NK-92 (cell line): ENCODE measurements around the gene TAOK2.

Experiments used
- DNase-seq: peaks from one replicate; lab custom pipeline; 2025; ENCODE audit not compliant: unreplicated experiment; lab: John Stamatoyannopoulos, UW

Gene TAOK2

DNA sequence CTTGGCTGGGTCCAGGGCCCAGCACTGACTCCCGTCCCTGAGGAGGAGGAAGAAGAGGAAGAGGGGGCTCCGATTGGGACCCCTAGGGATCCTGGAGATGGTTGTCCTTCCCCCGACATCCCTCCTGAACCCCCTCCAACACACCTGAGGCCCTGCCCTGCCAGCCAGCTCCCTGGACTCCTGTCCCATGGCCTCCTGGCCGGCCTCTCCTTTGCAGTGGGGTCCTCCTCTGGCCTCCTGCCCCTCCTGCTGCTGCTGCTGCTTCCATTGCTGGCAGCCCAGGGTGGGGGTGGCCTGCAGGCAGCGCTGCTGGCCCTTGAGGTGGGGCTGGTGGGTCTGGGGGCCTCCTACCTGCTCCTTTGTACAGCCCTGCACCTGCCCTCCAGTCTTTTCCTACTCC is 13.3 kb downstream of the TAOK2 start:
- DNase-seq, result no peak

DNA sequence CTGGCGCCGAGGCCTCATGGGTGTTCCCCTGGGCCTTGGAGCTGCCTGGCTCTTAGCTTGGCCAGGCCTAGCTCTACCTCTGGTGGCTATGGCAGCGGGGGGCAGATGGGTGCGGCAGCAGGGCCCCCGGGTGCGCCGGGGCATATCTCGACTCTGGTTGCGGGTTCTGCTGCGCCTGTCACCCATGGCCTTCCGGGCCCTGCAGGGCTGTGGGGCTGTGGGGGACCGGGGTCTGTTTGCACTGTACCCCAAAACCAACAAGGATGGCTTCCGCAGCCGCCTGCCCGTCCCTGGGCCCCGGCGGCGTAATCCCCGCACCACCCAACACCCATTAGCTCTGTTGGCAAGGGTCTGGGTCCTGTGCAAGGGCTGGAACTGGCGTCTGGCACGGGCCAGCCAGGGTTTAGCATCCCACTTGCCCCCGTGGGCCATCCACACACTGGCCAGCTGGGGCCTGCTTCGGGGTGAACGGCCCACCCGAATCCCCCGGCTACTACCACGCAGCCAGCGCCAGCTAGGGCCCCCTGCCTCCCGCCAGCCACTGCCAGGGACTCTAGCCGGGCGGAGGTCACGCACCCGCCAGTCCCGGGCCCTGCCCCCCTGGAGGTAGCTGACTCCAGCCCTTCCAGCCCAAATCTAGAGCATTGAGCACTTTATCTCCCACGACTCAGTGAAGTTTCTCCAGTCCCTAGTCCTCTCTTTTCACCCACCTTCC is 13.9 kb downstream of the TAOK2 start:
- DNase-seq, result no peak

DNA sequence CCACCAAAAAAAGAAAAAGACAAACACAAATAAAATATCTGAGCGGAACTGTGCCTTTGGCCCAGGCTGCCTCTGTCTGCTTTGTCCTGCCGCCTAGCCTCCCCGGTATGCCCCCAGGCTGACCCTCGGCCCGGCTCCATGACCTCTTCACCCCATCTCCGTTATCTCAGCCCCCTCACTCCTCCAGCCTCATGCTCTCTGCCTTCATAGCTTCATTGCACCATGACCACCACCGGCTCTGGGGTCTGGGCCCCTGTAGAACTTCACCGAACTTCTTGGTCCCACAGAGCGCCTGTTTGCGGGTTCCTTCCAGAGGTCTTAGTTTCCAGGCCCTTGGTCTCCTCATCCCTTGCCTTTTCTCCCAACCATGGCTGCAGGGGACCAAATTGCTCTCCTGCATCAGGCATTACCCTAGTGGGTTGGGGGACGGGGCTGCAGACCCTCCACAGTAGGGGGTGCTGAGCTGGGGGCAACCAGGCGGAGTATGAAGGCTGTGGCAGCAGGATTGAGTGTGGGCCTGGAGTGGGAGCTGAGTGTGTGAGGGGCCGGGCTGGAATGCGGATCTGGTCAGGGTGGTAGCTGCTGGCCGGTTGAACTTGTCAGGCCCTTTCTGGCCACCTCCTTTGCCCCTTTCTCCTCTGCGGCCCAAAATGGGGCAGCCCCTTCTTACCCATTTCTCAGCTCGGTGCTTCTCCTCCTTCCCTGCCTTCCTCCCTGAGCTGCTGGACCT is 14.8 kb downstream of the TAOK2 start:
- DNase-seq, result no peak

DNA sequence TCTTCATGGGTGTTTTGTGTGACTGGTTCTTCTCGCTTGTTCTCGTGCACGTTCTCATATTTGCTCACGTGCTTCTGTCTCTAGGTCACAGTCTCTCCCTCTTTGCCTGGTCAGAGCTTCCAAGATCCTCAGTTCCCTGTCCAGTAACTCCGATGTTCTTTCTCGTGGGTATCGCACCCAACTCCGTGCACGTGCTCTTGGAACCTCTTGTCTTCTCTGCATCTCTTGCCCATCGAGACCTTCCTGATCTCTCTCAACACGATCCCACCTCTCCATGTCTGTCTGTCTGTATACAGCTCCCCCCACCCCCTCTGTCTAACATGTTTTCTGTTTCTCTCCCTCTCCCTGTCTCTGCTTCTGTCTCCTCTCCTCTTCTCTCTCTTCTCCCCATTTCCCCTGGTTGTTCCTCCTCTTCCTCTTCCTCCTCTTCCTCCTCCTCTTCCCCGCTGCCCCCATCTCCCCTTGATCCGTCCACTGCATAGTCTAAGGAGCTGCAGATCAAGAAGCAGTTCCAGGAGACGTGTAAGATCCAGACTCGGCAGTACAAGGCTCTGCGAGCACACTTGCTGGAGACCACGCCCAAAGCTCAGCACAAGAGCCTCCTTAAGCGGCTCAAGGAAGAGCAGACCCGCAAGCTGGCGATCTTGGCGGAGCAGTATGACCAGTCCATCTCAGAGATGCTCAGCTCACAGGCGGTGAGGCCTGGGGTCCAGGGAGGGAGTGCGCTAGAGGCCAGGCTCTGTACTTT is 15.6 kb downstream of the TAOK2 start:
- DNase-seq, result no peak

DNA sequence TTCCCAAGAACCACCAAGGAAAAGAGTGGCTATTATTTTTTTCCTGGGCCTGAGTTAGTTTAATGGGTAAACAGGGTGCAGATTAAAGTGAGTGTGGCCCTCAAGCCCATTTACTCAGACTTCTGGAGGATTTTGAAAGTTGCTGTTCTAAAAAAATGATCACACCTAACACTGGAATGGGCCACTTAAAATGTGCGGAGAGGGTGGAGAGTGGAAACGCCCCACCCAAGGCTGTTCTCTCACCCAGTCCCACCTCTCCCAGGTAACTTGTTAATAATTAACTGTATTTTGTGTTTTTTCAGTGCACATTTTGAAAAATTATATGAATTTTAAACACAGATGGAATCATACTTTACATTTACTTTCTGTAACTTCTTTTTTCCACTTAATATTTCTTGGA is 16.4 kb downstream of the TAOK2 start:
- no peak for DNase-seq

DNA sequence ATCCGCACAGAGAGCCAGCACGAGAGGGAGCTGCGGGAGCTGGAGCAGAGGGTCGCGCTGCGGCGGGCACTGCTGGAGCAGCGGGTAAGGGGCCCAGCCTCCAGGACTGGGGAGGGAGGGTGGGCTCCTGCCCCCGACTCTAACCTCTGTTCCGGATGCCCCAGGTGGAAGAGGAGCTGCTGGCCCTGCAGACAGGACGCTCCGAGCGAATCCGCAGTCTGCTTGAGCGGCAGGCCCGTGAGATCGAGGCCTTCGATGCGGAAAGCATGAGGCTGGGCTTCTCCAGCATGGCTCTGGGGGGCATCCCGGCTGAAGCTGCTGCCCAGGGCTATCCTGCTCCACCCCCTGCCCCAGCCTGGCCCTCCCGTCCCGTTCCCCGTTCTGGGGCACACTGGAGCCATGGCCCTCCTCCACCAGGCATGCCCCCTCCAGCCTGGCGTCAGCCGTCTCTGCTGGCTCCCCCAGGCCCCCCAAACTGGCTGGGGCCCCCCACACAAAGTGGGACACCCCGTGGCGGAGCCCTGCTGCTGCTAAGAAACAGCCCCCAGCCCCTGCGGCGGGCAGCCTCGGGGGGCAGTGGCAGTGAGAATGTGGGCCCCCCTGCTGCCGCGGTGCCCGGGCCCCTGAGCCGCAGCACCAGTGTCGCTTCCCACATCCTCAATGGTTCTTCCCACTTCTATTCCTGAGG is 17.4 kb downstream of the TAOK2 start:
- DNase-seq, result no peak

DNA sequence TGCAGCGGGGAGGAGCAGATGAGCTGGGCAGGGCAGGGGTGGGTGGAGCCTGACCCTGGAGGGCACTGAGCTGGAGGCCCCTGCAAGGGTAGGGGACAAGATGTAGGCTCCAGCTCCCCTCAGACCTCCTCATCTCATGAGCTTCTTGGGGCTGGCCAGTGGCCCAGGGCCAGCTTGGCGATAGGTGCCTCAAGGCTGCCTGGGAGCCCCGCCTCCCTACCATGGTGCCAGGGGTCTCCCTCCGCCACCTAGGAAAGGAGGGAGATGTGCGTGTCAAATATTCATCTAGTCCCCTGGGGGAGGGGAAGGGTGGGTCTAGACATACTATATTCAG is 17.9 kb downstream of the TAOK2 start:
- DNase-seq, result no peak

DNA sequence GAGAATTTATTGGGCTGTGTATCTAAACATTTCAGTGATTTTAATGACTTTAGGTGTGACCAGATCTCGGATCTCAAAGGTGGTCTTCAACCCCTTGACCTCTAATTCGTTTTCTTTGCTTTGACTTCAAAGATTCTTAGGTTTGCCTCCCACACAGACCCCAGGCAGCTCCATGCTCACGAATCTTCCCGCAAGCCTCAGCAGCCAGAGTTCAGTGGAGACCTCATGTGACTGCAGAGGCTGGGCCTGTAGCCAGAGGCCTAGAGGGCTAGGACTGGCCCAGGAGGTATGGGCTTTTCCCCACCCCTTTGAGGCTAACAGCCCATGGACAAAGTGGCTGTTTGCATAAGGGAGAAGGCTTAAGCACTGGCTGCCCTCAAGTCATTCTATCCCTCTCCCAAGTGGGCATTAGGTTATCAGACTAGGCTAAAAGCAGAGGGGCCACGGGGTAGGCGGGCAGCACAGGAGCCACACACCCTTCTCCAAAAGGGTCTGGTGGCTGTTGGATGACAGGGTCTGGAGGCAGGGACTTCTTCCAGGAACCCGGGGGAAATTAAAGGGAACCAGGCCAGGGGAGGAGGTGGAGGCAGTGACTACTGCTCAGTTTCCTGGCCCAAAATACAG is 18.8 kb downstream of the TAOK2 start:
- DNase-seq, result no peak

DNA sequence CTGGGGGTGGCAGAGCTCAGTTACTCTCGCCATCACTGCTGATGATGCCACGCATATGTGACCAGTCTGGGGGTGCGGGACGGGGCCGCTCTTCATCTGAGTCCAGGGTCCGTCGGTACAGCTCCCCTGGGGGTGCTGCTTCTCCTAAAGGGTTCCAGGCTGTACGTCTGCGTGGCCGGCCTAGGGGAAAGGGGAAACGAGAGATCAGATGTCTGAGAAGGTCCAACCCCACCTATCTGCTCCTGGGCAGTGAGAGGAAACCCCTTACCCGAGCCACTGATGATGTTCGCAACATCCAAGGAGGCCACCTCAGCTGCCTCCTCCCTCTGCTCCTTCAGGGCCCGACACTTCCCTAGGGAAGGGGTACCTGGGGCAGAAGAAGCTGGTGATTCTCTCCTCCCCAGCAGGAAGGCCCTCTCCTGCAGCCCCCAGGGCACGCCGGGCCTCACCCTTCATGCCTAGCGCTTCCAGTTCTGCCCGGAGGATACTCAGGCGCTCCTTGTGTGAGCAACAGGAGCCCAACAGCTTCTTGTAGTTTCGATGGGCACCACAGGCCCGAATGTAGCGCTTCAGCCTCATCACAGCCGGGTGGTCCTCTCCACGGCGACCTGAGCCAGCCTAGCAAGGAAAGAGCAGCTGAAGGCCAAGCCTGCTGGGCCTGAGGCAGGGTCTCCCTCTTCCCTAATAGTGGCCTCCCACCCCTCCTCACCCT is 19.7 kb downstream of the TAOK2 start:
- no peak for DNase-seq

DNA sequence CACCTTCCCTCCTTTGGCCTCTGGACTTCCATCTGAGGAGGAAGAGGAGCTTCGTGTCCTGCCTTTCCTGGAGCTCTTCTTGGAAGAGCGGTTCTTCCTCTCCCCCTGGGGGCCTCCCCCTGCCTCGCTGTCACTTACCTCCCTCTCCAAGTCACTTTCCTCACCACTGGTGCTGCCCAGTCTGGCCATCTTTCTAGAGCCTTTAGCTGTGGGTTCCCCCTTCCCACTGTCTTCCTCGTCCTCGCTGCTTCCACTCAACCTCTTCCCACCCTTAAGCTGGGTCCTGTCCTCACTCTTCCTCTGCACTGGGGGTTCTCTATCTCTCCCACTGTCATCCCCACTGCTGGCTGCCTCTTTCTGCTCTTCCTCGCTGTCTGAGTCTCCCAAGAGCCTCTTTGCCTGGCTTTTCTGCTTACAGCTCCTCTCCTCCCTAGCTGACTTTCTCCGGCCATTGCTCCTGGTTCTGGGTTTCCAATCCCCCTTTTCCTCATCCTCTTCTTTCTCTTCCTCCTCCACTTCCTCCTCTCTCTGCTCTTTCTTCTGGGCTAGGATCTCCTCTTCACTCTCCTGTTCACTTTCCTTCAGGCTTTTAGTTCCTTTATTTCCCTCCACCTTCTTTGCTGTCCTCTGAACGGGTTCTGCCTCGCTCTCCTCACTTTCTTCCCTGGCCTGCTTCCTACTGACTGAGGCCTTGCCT is 20.4 kb downstream of the TAOK2 start:
- DNase-seq, result no peak

DNA sequence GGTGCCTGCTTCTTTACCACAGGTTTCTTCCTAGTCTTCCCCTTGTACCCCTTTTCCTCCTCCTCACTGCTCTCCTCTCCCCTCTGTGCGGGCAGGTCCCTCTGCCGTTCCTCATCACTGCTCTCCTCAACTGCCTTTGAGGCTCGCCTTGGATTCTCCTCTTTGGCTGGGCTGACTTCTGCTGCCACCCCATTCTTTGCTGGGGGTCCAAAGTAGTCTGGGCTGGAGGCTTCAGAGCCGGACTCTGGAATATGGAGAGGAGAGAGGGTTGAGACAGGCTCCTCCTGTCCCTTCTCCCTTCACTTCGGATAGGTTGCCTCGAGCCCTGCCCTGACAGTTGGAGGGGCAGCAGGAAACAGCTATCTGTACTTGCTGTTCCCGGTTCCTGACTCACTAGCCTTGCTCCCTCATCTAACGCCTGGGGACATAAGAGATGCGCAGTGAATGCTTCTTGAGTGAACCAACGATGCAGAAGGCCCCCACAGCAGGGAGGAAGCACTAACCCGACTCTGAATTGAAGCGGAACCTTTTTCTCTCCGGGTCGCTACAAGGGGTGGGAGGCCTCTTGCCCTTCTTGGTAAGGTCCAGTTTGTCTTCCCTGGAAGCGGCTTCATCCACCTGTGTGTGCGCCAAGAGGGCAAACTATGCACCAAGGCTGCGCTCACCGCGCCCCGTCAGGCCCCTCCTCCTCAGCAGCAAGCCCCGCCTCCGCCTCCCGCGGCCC is 21.1 kb downstream of the TAOK2 start:
- no peak for DNase-seq

DNA sequence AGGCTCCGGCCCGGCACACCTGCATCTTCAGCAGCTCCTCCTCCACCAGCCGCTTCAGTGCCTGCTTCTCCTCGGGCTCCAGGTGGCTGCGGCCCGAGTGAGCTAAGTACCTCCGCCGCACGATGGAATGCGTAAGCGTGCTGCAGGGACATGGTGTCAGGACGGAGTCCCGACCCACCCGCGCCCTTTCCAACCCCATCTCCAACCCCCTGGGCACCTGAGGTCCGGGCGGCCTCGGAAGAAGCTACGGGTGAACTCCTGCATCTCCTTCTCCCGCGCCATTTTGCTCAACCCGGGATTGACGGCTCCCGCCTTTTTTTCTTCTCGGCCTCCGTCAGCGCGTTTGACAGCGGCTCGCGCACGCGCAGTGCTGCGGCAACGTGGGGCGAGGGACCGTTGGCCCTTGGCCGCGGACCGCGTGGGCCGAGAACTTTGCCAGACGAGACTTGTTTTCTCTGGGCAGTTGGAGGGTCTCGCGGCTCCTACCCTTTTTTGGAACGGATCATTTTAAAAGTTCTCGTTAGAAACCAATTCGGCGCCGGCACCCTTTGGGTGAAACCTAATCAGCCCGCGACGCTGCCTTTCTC is 21.7 kb downstream of the TAOK2 start, which contains the start of gene HIRIP3:
Gene HIRIP3, minus strand, starts transcription at position 294 of the 587 bp plus-strand sequence. Its CDS starts 12 bp downstream, at position 282.
- no peak for DNase-seq

DNA sequence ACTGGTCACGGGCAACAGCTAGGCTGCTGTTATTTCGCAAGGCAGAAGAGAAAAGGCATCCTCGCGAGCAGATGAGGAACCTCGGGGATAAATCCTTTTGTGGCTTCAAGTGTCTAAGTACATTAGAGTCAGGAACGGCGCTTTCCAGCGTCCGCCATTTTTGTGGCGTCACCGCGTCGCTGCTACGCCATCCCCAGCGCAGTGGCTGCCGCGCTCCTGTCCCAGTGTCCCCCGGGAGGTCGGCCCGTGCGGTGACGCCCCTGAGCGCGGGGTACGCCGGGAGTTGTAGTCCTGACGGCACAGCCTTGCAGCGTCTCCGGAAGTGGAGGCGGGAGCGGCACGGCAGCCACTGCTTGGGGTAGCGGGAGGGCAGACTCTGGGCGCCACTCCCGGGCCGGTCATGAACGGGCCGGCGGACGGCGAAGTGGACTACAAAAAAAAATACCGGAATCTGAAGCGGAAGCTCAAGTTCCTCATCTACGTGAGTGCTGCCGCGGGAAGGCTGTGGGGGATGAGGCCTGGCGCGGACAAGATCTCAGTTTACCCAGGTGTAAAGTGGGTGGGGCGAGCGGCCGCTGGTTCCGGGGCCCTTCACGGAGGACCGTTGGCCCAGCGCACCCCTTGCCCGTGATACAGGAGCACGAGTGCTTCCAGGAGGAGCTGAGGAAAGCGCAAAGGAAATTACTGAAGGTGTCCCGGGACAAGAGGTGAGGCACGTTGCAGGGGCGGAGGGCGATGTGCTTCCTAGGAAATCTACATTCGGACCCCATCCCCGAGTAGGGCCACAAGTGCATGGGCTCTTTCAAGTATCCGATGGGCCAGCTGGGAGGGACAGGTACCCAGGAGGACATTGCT is 22.5 kb downstream of the TAOK2 start, which contains the start of gene INO80E:
Gene INO80E, plus strand, starts transcription at position 331 of the 855 bp plus-strand sequence. Its CDS starts 70 bp downstream, at position 401.
- peak; percentile 91 for DNase-seq

DNA sequence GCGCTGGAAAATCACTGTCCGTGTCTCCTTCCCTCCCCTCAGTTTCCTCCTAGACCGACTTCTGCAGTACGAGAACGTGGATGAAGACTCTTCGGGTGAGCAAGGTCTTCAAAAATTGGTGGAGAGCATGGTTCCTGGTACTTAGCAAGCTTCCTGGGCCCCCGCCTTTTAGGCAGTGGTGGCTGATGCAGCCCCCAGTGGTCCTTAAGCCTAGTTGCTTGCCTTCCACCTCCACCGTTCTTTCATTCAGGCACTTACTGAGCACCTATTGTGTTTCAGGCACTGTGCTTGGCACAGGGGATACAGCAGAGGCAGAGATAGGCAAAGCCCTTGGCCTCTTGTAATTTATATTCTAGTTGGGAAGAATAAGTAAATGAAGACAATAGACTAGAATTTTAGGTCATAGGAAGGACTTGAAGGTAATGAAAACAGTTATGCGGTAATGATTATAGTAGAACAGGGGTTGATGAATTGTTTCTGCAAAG is 23.1 kb downstream of the TAOK2 start:
- DNase-seq, result no peak

DNA sequence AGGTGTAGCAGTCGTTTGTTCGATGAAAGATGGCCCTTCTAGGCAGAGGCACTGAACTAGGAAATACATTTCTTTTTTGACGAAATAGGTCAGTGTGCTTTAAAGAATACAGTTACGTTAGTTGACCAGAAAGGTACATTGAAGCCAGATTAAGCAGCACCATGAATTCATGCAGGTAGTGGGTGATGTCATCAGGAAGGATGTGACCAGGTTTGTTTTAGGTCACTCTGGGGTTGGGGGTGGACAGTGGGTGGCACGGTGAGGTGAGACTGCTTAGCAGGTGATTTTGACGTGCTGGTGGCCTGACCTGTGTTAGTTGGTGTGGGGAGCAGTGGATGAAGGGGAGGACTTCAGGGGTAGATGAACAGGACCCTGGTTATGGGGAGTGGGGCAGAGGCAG is 25.9 kb downstream of the TAOK2 start:
- DNase-seq, result no peak

DNA sequence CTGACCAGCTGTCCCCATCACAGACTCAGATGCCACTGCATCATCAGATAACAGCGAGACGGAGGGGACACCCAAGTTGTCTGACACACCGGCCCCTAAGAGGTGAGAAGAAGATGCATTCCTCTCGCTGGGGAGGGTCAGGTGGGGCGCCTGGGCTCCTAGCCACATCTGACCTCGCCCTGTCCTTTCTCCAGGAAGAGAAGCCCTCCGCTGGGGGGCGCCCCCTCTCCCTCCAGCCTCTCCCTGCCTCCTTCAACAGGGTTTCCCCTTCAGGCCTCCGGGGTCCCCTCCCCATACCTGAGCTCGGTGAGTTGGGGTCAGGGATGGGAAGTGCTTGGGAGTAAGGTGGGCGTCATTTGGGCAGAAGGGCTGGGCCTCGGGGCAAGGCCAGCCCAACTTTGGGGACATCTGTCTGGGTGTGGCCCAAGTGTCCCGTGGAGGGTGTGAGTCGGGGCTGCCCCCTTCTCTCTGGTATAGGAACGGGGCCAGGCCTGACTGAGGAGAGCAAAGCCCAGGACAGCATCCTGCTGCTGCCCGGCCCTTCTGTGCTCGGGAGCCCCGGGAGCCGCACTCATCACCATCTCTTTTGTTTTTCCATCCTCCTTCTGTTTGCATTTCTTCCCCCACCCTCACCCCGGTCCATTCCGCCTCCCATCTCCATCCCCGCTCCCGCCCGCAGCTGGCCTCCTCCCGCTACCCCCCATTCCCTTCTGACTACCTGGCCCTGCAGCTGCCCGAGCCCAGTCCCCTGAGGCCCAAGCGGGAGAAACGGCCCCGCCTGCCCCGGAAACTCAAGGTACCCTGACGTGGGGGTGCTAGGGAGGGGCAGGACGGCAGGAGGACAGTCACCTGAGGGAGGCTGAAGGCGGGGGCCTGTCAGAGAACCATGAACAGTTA is 27.3 kb downstream of the TAOK2 start:
- no peak for DNase-seq
